HepG2 (cell line): ENCODE measurements around the gene SIRT7. TPM values are rescaled to one million over a fixed set of nuclear protein-coding genes. Genes with fewer than 3 reads are reported as not detected.

Source experiments
- ATAD3A ChIP-seq: sonication (generic); formaldehyde crosslinking; IDR thresholded peaks from 2 replicates; pipeline ENCODE4 v1.4.0; 2020; ENCODE audit warnings: missing genetic modification reagents
- ESRRA ChIP-seq: sonication (generic); formaldehyde crosslinking; IDR thresholded peaks from 2 replicates; pipeline ENCODE4 v1.5.1; 2020; ENCODE audit warnings: mild to moderate bottlenecking, low read depth, missing genetic modification reagents
- GTF3A ChIP-seq: sonication (generic); formaldehyde crosslinking; conservative IDR thresholded peaks from 2 replicates; pipeline ENCODE4 v1.4.0; 2020; ENCODE audit warnings: mild to moderate bottlenecking, missing genetic modification reagents
- HOXA3 ChIP-seq: sonication (generic); formaldehyde crosslinking; IDR thresholded peaks from 2 replicates; pipeline ENCODE4 v1.5.0; 2020; ENCODE audit warnings: missing genetic modification reagents
- MBD4 ChIP-seq: IDR thresholded peaks from 2 replicates; pipeline ENCODE4 v1.6.1; 2012; ENCODE audit warnings: low read length, inconsistent platforms, borderline replicate concordance
- PAX8 ChIP-seq: sonication (generic); formaldehyde crosslinking; IDR thresholded peaks from 2 replicates; pipeline ENCODE4 v1.8.0; 2022; ENCODE audit warnings: mild to moderate bottlenecking, missing genetic modification reagents, borderline replicate concordance
- THAP7 ChIP-seq: sonication (generic); formaldehyde crosslinking; IDR thresholded peaks from 2 replicates; pipeline ENCODE4 v1.8.1; 2023; ENCODE audit warnings: mild to moderate bottlenecking, missing genetic modification reagents
- ZFP41 ChIP-seq: sonication (generic); formaldehyde crosslinking; IDR thresholded peaks from 2 replicates; pipeline ENCODE4 v1.4.0; 2020; ENCODE audit warnings: mild to moderate bottlenecking, missing genetic modification reagents, borderline replicate concordance
- ZGPAT ChIP-seq: IDR thresholded peaks from 2 replicates; pipeline ENCODE4 v1.6.1; 2016; ENCODE audit warnings: mild to moderate bottlenecking
- ZHX2 ChIP-seq, 2 experiments: sonication (generic) in 1 of 2; formaldehyde crosslinking in 1 of 2; IDR thresholded peaks; 2 replicates each; pipeline versions ENCODE4 v1.6.1 to v1.9.0; 2014 to 2022; ENCODE audit warnings: antibody characterized with exemption in 1 of 2, borderline replicate concordance in 1 of 2, inconsistent platforms in 1 of 2, low read depth in 1 of 2, missing genetic modification reagents in 1 of 2
- ZNF17 ChIP-seq: sonication (generic); formaldehyde crosslinking; IDR thresholded peaks from 2 replicates; pipeline ENCODE4 v1.5.0; 2020; ENCODE audit warnings: mild to moderate bottlenecking, missing genetic modification reagents
- ZNF253 ChIP-seq: sonication (generic); formaldehyde crosslinking; IDR thresholded peaks from 2 replicates; pipeline ENCODE4 v1.8.0; 2022; ENCODE audit warnings: mild to moderate bottlenecking, missing genetic modification reagents, borderline replicate concordance
- ZNF274 ChIP-seq: sonication (generic); formaldehyde crosslinking; IDR thresholded peaks from 2 replicates; pipeline ENCODE4 v1.5.1; 2020; ENCODE audit warnings: mild to moderate bottlenecking, missing genetic modification reagents
- ZNF329 ChIP-seq: sonication (generic); formaldehyde crosslinking; IDR thresholded peaks from 2 replicates; pipeline ENCODE4 v1.9.0; 2021; ENCODE audit warnings: low read depth, mild to moderate bottlenecking, missing genetic modification reagents
- ZNF441 ChIP-seq: sonication (generic); formaldehyde crosslinking; IDR thresholded peaks from 2 replicates; pipeline ENCODE4 v1.7.0; 2021; ENCODE audit warnings: missing genetic modification reagents, borderline replicate concordance
- ZNF547 ChIP-seq: sonication (generic); formaldehyde crosslinking; IDR thresholded peaks from 2 replicates; pipeline ENCODE4 v1.5.1; 2020; ENCODE audit warnings: mild to moderate bottlenecking, missing genetic modification reagents
- ZNF639 ChIP-seq: conservative IDR thresholded peaks from 2 replicates; pipeline ENCODE4 v1.6.1; 2018; ENCODE audit warnings: missing genetic modification reagents
- ZNF644 ChIP-seq: IDR thresholded peaks from 2 replicates; pipeline ENCODE4 v1.6.1; 2016; ENCODE audit warnings: low read depth
- ZNF790 ChIP-seq: sonication (generic); formaldehyde crosslinking; IDR thresholded peaks from 2 replicates; pipeline ENCODE4 v1.8.0; 2022; ENCODE audit warnings: missing genetic modification reagents, mild to moderate bottlenecking, borderline replicate concordance
- polyA plus RNA-seq, 8 experiments: library from polyadenylated mRNA; depleted of rRNA in 3 of 8; stranded (reverse) in 7 of 8; unstranded in 1 of 8; fragments of >200 nt; fragmentation: Illumina TruSeq in 4 of 8; extraction: Trizol in 4 of 8; gene quantifications; 2 replicates each; pipeline versions ENCODE4 v1.2.1 to v1.2.3, GENCODE V29; 2011 to 2016; ENCODE audit warnings: low read depth in 4 of 8, missing spikeins in 1 of 8, mixed read lengths in 1 of 8; ENCODE audit not compliant: insufficient read depth in 1 of 8
- total RNA-seq, 5 experiments: library from RNA; depleted of rRNA; stranded (reverse); fragments of >200 nt; fragmentation: Illumina TruSeq; extraction: Trizol; gene quantifications; 2 replicates each; pipeline ENCODE4 v1.2.3, GENCODE V29; 2016; ENCODE audit warnings: low read depth in 1 of 5

Gene SIRT7
- total and polyA plus RNA-seq, 2 of the 13 experiments (the other 11 are each of a cell fraction or from before 2014, with no cell fraction given), result 8.3 to 24.8 TPM

- TF ChIP-seq ZNF547, result no peak
- TF ChIP-seq GTF3A (CRISPR knock-in tag), result 0 out of 2 replicates have a peak, but pooled peaks have one; percentile 23
- TF ChIP-seq ZGPAT (CRISPR knock-in tag), result peak; percentile 13; the same call in 1 of the 2 replicates
- TF ChIP-seq THAP7 (CRISPR knock-in tag), result 0 out of 2 replicates have a peak, but pooled peaks have one; percentile 20
- TF ChIP-seq ZNF441 (CRISPR knock-in tag), result peak; percentile 56; the same call in 1 of the 2 replicates
- no peak for TF ChIP-seq MBD4
- peak; percentile 35; the same call in 1 of the 2 replicates for TF ChIP-seq ZNF790 (CRISPR knock-in tag)
- 0 out of 2 replicates have a peak, but pooled peaks have one; percentile 15 for TF ChIP-seq ZNF274 (CRISPR knock-in tag)
- TF ChIP-seq ZFP41, result no peak
- TF ChIP-seq ZNF17, result no peak
- TF ChIP-seq ATAD3A (CRISPR knock-in tag), result no peak
- TF ChIP-seq ZHX2 (IDR thresholded peaks at IDR 0.05; ENCODE audit: low read depth), result no peak
- no peak for TF ChIP-seq ZHX2 (CRISPR knock-in tag; IDR thresholded peaks at IDR 0.05; ENCODE audit: borderline replicate concordance)
- no peak for TF ChIP-seq ZNF639 (CRISPR knock-in tag)
- TF ChIP-seq ESRRA (CRISPR knock-in tag), result no peak
- TF ChIP-seq PAX8 (CRISPR knock-in tag), result peak; percentile 87; the same call in 1 of the 2 replicates
- no peak for TF ChIP-seq ZNF329 (CRISPR knock-in tag)
- no peak for TF ChIP-seq ZNF253 (CRISPR knock-in tag)
- TF ChIP-seq HOXA3 (CRISPR knock-in tag), result peak; percentile 59; the same call in 1 of the 2 replicates
- TF ChIP-seq ZNF644 (CRISPR knock-in tag), result no peak
These were observed at the start of gene SIRT7 (continued) for GRCh38 chr17:81917565-81918332.
